GM12892 (cell line): ENCODE results near the gene DLGAP1.
"Not testable (repeated sequence)": the region's sequence is repeated elsewhere in the genome, so short reads cannot be mapped to it uniquely, and the experiment has no call there.

ENCODE experiments used
- DNase-seq: peaks from one replicate; pipeline ENCODE4 v3.0.0; 2011; ENCODE audit not compliant: insufficient read length
- FAIRE-seq: peaks from 2 replicates; lab custom pipeline; 2011; peaks lifted over from hg19 to GRCh38; lab: Jason Lieb, UNC
- POLR2A ChIP-seq: IDR thresholded peaks from 2 replicates; pipeline ENCODE4 v1.6.1; 2011; ENCODE audit warnings: low read depth, low read length, control low read depth
- POLR2AphosphoS5 ChIP-seq: IDR thresholded peaks from 2 replicates; pipeline ENCODE4 v1.6.1; 2011; ENCODE audit warnings: low read depth, low read length, control low read depth
- TAF1 ChIP-seq: IDR thresholded peaks from 2 replicates; pipeline ENCODE4 v1.6.1; 2011; ENCODE audit warnings: low read depth, mild to moderate bottlenecking, control low read depth, low read length, borderline replicate concordance

Gene DLGAP1

DNA sequence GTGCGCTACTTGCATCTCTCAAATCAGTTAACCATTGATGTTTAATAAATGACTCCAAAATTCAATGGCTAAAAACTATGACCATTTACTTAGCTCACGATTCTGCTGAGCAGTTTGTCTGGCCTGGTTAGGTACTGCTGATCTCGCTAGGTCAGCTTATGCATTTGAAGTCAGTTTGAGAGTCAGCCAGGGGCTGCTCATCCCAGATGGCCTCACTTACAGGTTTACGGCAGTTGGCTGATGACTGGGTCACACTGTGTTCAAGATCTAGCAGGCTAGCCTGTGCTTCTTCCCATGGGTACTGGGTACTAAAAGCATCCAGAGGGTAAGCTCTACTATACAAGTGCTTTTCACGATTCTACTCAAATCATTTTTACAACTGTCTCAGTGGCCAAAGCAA lies 122.1 kb downstream of the DLGAP1 start:
- DNase-seq (no peak), FAIRE-seq (no peak)
- TF ChIP-seq TAF1 (no peak), POLR2AphosphoS5 (no peak), POLR2A (no peak)

DNA sequence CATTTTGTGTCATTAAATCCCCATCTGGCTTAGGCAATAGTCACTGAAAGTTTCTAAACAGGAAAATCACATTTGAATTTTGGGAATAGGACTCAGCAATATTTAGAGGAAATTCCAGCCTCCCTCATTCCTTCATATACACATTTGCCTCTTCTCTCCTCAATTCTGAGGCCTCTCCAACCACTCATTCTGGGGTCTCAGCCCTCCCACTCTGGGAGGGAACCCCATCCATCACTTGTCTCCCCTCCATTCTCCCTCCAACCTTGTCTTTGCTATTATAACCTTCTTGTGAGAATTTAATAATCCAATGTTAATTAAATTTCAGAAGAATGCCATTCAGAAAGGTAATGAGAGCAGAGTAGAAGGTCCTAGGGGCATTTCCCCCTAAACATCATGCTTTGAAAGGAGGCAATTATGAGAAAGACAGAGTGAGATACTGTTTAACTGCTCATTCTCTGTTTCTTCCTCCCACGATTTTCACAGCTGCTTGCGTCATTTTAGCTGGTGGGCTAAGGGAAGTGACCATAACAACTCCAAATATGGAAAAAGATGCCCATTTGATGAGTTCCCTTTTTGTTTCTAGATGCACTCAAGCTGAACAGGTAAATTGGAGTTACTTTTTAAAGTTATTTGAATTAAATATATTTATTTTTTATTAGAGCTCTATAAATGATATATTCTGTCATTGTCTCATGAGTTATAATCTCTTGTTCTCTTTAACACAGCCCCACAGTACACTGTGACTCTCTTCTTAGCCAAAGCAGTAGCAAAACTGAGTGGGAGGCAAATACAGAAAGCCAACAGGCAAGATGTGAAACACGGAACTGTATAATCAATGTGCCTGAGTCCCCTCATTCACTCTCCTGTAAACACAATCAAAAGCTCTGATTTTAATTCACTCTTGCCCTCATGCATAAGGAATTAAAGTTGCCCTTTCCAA lies 135.1 kb downstream of the DLGAP1 start:
- FAIRE-seq = no peak
- no peak for TF ChIP-seq POLR2A
- TF ChIP-seq TAF1 = no peak
- no peak for TF ChIP-seq POLR2AphosphoS5
- no peak for DNase-seq

DNA sequence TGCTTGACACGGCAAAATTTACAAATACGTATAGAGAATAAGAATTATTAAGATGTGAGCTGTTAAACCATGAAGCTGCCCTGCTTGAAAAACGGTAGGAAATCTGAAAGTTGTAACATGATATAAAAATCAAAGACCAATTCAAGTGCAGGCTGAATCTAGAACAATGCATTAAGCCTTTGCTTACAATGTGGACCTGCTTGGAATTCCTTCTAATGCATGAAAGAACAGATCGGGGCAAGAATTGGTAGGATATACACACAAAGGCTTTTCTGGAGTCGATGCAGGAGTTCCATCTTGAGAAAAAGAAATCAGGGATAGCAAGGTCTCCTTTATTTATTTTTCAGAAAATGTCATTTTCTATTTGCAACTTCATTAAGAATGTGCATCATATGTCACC lies 136.8 kb downstream of the DLGAP1 start:
- no peak for TF ChIP-seq POLR2A
- no peak for TF ChIP-seq TAF1
- TF ChIP-seq POLR2AphosphoS5 = no peak
- no peak for FAIRE-seq
- no peak for DNase-seq

DNA sequence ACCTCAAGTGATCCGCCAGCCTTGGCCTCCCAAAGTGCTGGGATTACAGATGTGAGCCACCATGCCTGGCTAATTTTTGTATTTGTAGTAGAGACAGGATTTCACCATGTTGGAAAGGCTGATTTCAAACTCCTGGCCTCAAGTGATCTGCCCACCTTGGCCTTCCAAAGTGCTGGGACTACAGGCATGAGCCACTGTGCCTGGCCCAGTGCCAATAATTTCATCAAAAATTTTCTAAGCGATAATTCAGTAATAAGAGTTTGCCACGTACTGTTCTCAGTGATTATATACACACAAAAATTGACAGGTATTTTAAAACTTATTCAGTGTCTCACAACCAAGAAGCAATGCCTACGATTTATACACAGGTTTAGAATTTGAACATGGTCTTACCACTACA lies 143.2 kb downstream of the DLGAP1 start:
- not testable (repeated sequence) for DNase-seq, FAIRE-seq

DNA sequence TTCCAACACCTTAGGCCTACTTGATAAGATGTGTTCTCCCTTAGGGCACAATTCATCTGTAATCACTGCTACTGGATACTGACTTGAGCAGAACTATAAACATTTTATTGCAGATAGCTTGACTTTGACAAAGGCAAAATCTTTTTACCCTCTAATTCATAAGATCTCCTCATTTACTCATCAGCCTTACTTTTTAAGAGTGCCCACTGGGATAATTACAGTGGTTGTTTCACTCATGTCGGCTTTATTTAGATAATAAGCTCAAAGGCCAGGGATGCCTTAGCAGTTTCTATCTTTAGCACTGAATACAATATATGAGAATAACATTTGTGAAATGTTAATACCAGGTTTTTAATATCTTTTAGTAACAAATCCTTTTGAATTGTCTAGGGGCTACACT lies 144.0 kb downstream of the DLGAP1 start:
- no peak for TF ChIP-seq TAF1
- TF ChIP-seq POLR2A = no peak
- TF ChIP-seq POLR2AphosphoS5 = no peak
- DNase-seq (no peak), FAIRE-seq (no peak)

DNA sequence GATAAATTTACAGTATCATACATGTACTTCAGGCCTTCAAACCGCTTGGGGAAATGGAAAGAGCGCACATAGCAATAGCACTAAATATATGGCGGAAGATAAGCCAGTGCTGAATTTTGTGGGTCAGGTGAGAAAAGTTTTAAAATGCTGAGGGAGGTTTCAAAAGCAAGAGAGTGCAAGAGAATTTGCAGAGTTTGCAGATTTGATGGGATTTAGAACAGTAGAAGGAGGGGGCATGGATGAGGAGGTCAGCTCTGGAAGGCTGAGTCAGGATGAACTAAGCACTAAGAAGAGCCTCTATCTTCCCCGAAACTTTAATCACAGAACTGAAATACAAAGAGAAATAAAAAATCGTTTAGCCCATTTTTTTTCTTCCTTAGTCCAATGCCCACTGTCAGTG lies 145.9 kb downstream of the DLGAP1 start:
- TF ChIP-seq TAF1 (no peak), POLR2AphosphoS5 (no peak), POLR2A (no peak)
- DNase-seq = no peak
- FAIRE-seq = no peak

DNA sequence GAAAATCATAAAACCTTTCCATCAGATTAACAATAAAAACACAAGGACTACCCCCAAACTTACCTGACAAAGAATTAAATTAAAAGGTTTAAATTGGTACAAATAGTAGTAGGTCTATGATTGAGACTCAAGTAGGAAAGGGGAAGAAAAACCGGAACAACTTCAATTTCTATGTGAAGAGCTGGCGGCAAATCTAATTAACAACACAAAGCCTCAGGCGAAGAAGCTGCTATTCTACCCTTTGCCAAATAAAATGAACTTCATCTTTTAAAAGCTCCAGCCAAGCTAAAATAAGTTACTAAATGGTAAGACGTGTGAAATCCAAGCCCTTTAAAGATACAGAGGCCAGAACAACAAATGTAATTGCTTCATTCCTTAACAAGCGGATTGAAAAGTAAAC lies 146.5 kb downstream of the DLGAP1 start:
- FAIRE-seq (no peak), DNase-seq (no peak)
- no peak for TF ChIP-seq TAF1
- no peak for TF ChIP-seq POLR2AphosphoS5
- TF ChIP-seq POLR2A = no peak

DNA sequence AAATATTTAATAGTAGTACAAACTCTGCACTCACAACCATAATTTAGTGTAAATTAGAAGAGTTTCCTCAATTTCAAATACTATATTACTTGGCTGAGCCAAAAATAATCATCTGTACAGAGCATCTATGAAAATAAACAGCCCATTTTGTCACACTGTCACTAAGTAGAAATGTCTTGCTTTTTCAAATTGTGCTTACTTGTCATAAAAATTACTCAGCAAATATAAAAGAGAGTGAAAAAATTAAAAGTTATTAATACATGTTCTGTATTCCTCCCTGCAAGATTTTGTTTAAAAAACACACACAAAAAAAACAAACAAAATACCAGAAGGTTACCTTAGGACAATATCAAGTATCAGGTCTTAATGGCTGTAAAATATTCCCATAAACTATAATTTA lies 155.7 kb downstream of the DLGAP1 start:
- TF ChIP-seq POLR2A (no peak), POLR2AphosphoS5 (no peak), TAF1 (no peak)
- no peak for FAIRE-seq
- DNase-seq = no peak

DNA sequence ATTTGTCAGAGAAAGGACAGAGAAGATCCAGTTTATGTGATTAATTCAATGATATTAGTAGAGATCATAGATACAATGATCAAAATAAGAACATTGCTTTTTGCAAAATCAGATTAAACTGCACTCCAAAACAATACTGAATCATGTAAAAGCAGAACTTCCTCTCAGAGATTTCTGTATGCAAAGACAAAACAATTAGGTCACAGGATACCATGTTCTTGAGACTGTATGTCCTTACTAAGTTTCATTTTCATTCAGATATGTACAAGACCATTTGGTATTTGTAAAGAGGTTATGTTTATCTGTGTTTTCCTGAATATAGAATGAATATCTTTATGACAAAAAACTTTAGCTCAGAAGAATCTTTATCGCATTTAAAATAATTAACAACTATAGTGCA lies 161.8 kb downstream of the DLGAP1 start:
- TF ChIP-seq POLR2A = no peak
- TF ChIP-seq TAF1 = no peak
- TF ChIP-seq POLR2AphosphoS5 = no peak
- FAIRE-seq (no peak), DNase-seq (no peak)

DNA sequence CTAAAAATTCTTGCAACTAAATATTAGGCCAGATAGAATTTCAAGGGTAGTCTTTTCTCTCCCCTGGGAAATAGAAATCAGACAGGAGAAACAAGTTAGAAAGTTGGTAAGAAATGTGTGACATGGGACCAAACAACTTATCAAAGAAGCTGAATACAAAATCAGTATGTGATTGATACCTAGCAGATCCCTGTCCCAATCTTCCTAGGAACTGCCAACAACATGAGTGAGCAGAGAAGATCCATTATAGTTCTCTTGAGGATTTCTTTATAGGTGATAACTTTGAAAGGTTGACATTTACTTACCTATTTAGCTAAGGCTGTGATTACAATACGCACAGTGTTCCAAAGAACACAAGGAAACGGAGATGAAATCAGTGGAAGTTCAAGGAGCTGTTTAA lies 162.4 kb downstream of the DLGAP1 start:
- DNase-seq = no peak

DNA sequence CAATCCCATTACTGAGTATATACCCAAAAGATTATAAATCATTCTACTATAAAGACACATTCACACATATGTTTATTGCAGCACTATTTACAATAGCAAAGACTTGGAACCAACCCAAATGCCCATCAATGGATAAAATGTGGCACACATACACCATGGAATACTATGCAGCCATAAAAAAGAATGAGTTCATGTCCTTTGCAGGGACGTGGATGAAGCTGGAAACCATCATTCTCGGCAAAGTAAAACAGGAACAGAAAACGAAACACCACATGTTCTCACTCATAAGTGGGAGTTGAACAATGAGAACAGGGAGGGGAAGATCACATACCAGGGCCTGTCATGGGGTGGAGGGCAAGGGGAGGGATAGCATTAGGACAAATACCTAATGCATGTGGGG lies 167.8 kb downstream of the DLGAP1 start:
- not testable (repeated sequence) for DNase-seq, FAIRE-seq

More for the DNA sequence above, 162.4 kb downstream of the DLGAP1 start:
- no peak for TF ChIP-seq TAF1
- TF ChIP-seq POLR2AphosphoS5 = no peak
- no peak for TF ChIP-seq POLR2A
- no peak for FAIRE-seq

DNA sequence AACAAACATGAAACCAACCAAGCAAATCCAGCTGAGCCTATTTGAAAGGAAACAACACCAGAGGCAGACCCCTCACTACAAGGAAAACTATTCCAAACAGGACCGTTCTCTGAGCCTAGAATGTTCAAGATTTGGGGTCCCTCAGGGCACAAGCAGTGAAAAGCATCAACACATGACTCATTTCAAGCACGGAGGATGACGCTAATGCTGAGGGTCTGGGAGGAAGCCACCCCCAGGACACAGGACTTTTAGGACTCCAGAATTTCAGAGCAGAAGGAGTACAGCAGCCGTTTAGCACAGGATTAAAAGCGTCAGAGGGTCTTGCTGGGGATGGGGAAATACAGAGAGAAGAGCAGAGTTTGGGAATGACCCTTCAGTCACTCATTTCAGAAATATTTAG lies 168.9 kb downstream of the DLGAP1 start:
- TF ChIP-seq POLR2AphosphoS5 = no peak
- no peak for TF ChIP-seq POLR2A
- TF ChIP-seq TAF1 = no peak
- FAIRE-seq = no peak
- DNase-seq = no peak
